ENCODE measurements around the gene COL25A1.

DNA sequence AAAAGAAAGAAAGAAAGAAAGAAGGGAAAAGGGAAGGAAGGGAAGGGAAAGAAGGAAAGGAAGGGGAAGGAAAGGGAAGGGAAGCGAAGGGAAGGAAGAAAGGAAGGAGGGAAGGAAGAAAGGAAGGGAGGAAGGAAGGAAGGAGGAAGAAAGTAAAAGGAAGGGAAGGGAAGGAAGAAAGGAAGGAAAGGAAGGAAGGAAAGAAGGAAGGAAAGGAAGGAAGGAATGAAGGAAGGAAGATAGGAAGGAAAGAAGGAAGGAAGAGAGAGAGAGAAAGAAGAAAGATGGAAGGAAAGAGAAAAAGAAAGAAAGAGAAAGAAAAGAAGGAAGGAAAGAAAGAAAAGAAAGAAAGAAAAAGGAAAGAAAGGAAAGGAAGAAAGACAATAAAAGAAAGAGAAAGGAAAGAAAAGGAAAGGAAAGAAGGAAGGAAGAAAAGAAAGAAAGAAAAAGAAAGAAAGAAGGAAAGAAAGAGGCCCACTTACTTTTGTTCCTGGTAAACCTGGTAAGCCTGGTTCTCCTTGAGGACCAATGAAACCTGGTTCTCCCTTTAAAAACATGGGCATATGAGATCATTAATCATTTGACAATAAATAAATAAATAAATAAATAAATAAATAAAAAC, 433.7 kb downstream of the COL25A1 start:
- TF ChIP-seq, protein P1, sequence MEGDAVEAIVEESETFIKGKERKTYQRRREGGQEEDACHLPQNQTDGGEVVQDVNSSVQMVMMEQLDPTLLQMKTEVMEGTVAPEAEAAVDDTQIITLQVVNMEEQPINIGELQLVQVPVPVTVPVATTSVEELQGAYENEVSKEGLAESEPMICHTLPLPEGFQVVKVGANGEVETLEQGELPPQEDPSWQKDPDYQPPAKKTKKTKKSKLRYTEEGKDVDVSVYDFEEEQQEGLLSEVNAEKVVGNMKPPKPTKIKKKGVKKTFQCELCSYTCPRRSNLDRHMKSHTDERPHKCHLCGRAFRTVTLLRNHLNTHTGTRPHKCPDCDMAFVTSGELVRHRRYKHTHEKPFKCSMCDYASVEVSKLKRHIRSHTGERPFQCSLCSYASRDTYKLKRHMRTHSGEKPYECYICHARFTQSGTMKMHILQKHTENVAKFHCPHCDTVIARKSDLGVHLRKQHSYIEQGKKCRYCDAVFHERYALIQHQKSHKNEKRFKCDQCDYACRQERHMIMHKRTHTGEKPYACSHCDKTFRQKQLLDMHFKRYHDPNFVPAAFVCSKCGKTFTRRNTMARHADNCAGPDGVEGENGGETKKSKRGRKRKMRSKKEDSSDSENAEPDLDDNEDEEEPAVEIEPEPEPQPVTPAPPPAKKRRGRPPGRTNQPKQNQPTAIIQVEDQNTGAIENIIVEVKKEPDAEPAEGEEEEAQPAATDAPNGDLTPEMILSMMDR (IDR thresholded peaks at IDR 0.05): no peak
- TF ChIP-seq, protein P2, sequence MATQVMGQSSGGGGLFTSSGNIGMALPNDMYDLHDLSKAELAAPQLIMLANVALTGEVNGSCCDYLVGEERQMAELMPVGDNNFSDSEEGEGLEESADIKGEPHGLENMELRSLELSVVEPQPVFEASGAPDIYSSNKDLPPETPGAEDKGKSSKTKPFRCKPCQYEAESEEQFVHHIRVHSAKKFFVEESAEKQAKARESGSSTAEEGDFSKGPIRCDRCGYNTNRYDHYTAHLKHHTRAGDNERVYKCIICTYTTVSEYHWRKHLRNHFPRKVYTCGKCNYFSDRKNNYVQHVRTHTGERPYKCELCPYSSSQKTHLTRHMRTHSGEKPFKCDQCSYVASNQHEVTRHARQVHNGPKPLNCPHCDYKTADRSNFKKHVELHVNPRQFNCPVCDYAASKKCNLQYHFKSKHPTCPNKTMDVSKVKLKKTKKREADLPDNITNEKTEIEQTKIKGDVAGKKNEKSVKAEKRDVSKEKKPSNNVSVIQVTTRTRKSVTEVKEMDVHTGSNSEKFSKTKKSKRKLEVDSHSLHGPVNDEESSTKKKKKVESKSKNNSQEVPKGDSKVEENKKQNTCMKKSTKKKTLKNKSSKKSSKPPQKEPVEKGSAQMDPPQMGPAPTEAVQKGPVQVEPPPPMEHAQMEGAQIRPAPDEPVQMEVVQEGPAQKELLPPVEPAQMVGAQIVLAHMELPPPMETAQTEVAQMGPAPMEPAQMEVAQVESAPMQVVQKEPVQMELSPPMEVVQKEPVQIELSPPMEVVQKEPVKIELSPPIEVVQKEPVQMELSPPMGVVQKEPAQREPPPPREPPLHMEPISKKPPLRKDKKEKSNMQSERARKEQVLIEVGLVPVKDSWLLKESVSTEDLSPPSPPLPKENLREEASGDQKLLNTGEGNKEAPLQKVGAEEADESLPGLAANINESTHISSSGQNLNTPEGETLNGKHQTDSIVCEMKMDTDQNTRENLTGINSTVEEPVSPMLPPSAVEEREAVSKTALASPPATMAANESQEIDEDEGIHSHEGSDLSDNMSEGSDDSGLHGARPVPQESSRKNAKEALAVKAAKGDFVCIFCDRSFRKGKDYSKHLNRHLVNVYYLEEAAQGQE (IDR thresholded peaks at IDR 0.05): no peak
- TF ChIP-seq, protein P3, sequence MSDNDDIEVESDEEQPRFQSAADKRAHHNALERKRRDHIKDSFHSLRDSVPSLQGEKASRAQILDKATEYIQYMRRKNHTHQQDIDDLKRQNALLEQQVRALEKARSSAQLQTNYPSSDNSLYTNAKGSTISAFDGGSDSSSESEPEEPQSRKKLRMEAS (IDR thresholded peaks at IDR 0.05): no peak
- TF ChIP-seq RAD21 (conservative IDR thresholded peaks at IDR 0.05 in 1 of 2, IDR thresholded peaks at IDR 0.05 in 1 of 2) (no peak), TFCP2L1 (CRISPR knock-in tag; IDR thresholded peaks at IDR 0.05) (no peak), BHLHE40 (IDR thresholded peaks at IDR 0.05; ENCODE audit: low read depth, low read length) (no peak), POLR2A (IDR thresholded peaks at IDR 0.05; ENCODE audit: low read length) (no peak), EP300 (IDR thresholded peaks at IDR 0.05) (no peak), CHD2 (IDR thresholded peaks at IDR 0.05; ENCODE audit: low read length, partially characterized antibody) (no peak), RCOR1 (IDR thresholded peaks at IDR 0.05; ENCODE audit: low read depth, low read length) (no peak), CHD4 (IDR thresholded peaks at IDR 0.05; ENCODE audit: borderline replicate concordance) (no peak)
- TF ChIP-seq, protein P4, sequence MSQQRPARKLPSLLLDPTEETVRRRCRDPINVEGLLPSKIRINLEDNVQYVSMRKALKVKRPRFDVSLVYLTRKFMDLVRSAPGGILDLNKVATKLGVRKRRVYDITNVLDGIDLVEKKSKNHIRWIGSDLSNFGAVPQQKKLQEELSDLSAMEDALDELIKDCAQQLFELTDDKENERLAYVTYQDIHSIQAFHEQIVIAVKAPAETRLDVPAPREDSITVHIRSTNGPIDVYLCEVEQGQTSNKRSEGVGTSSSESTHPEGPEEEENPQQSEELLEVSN (IDR thresholded peaks at IDR 0.05; ENCODE audit: borderline replicate concordance, low read depth): no peak
